MM.1S (cell line): Measurements from ENCODE around the gene DSPP.
"Not testable (repeated sequence)": the region's sequence is repeated elsewhere in the genome, so short reads cannot be mapped to it uniquely, and the experiment has no call there.

ENCODE experiments used
- DNase-seq: peaks from one replicate; pipeline ENCODE4 v3.0.0-alpha.2; 2015
- H2AFZ ChIP-seq: fragments of 300-600 bp; sonication (generic); 2 replicates; pipeline ENCODE4 v1.6.0; 2016; ENCODE audit warnings: antibody characterized with exemption, low read length
- H3F3A ChIP-seq: fragments of 300-600 bp; sonication (generic); 2 replicates; pipeline ENCODE4 v1.6.1; 2016; ENCODE audit warnings: mild to moderate bottlenecking, antibody characterized with exemption, low read length, moderate library complexity, mixed read lengths; ENCODE audit not compliant: insufficient read depth
- H3K27ac ChIP-seq: fragments of 300-600 bp; sonication (generic); 2 replicates; pipeline ENCODE4 v1.5.1; 2016; ENCODE audit warnings: mild to moderate bottlenecking, low read length
- H3K27me3 ChIP-seq: fragments of 300-600 bp; sonication (generic); replicated peaks from 2 replicates; pipeline ENCODE4 v1.6.0; 2016; ENCODE audit warnings: low read length; ENCODE audit not compliant: insufficient read depth
- H3K36me3 ChIP-seq: fragments of 300-600 bp; sonication (generic); replicated peaks from 2 replicates; pipeline ENCODE4 v1.6.1; 2016; ENCODE audit warnings: mild to moderate bottlenecking, low read length, mixed read lengths; ENCODE audit not compliant: insufficient read depth
- H3K4me1 ChIP-seq: fragments of 300-600 bp; sonication (generic); 2 replicates; pipeline ENCODE4 v1.6.1; 2016; ENCODE audit warnings: low read length, mixed read lengths
- H3K4me2 ChIP-seq: fragments of 300-600 bp; sonication (generic); 2 replicates; pipeline ENCODE4 v1.6.0; 2016; ENCODE audit warnings: low read depth, low read length
- H3K4me3 ChIP-seq: fragments of 300-600 bp; sonication (generic); 2 replicates; pipeline ENCODE4 v1.5.1; 2016; ENCODE audit warnings: low read length, mixed read lengths
- H3K79me2 ChIP-seq: fragments of 300-600 bp; sonication (generic); 2 replicates; pipeline ENCODE4 v1.6.1; 2016; ENCODE audit warnings: mixed run types, low read length, mixed read lengths
- H3K9ac ChIP-seq: fragments of 300-600 bp; sonication (generic); 2 replicates; pipeline ENCODE4 v1.6.1; 2016; ENCODE audit warnings: low read length, mixed read lengths
- H3K9me2 ChIP-seq: fragments of 300-600 bp; sonication (generic); replicated peaks from 2 replicates; pipeline ENCODE4 v1.6.1; 2016; ENCODE audit warnings: mild to moderate bottlenecking, low read length, mixed read lengths; ENCODE audit not compliant: insufficient read depth
- H3K9me3 ChIP-seq: fragments of 300-600 bp; sonication (generic); replicated peaks from 2 replicates; pipeline ENCODE4 v1.6.1; 2016; ENCODE audit warnings: mild to moderate bottlenecking, low read length, mixed read lengths; ENCODE audit not compliant: insufficient read depth
- H4K20me1 ChIP-seq: fragments of 300-600 bp; sonication (generic); 2 replicates; pipeline ENCODE4 v1.6.1; 2016; ENCODE audit warnings: mild to moderate bottlenecking, low read length, moderate library complexity, mixed read lengths; ENCODE audit not compliant: insufficient read depth
- EZH2 ChIP-seq: fragments of 300-600 bp; sonication (generic); optimal IDR thresholded peaks from 2 replicates; pipeline ENCODE3; 2017; ENCODE audit warnings: low read depth, mild to moderate bottlenecking, antibody characterized with exemption, low read length, mixed read lengths
- EZH2phosphoT487 ChIP-seq: fragments of 300-600 bp; sonication (generic); IDR thresholded peaks from 2 replicates; pipeline ENCODE4 v1.6.1; 2018; ENCODE audit warnings: antibody characterized with exemption, low read length
- TF ChIP-seq, protein P1 (sequence below): fragments of 300-600 bp; sonication (generic); IDR thresholded peaks from 2 replicates; pipeline ENCODE4 v1.5.1; 2016; ENCODE audit warnings: antibody characterized with exemption, low read length, mixed read lengths

DSPP gene

DNA sequence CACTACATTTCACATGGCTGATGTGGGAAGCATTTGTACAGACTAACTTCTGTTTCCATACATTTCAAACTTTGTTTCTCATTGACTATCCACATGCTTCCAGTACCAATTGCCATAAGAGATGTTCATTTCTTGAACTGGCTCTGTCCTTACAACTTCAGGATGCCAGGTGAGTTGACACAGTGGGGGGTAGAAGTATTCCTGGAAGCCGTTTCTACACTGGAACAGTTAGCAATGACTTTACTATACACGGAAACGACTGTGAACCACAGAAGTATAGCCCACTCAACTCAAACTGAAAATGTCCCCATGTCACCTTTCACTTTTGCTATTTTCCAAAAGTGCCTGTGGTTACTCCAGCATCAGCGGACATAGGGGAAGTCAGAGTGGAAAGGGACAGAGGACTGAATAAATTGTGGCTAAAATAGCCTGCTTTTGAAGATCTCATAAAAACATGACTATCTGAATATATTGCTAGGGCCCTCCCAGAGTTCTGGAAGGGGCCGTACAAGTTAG lies 38.0 kb upstream of the DSPP start:
- Histone ChIP-seq H3K9me2 (no peaks in the 10 kb centered on the region), H2AFZ (no peak overlapping the region), H3K27ac (no peak overlapping the region), H3K79me2 (no peaks in the 10 kb centered on the region), H3K9ac (no peak overlapping the region), H3K4me1 (no peaks in the 10 kb centered on the region), H3K4me3 (no peak overlapping the region), H3F3A (no peaks in the 10 kb centered on the region), H3K4me2 (no peak overlapping the region), H4K20me1 (no peaks in the 10 kb centered on the region), H3K27me3 (no peaks in the 10 kb centered on the region), H3K9me3 (no peaks in the 10 kb centered on the region), H3K36me3 (no peaks in the 10 kb centered on the region)
- DNase-seq, result no peak
- TF ChIP-seq EZH2 (no peak), EZH2phosphoT487 (no peak)
- TF ChIP-seq, protein P1, sequence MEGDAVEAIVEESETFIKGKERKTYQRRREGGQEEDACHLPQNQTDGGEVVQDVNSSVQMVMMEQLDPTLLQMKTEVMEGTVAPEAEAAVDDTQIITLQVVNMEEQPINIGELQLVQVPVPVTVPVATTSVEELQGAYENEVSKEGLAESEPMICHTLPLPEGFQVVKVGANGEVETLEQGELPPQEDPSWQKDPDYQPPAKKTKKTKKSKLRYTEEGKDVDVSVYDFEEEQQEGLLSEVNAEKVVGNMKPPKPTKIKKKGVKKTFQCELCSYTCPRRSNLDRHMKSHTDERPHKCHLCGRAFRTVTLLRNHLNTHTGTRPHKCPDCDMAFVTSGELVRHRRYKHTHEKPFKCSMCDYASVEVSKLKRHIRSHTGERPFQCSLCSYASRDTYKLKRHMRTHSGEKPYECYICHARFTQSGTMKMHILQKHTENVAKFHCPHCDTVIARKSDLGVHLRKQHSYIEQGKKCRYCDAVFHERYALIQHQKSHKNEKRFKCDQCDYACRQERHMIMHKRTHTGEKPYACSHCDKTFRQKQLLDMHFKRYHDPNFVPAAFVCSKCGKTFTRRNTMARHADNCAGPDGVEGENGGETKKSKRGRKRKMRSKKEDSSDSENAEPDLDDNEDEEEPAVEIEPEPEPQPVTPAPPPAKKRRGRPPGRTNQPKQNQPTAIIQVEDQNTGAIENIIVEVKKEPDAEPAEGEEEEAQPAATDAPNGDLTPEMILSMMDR, result no peak

DNA sequence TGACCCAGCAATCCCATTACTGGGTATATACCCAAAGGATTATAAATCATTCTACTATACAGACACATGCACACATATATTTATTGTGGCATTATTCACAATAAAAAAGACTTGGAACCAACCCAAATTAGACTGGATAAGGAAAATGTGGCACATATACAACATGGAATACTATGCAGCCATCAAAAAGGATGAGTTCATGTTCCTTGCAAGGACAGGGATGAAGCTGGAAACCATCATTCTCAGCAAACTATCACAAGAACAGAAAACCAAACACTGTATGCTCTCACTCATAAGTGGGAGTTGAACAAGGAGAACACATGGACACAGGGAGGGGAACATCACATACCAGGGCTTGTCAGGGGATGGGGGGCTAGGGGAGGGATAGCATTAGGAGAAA lies 34.0 kb upstream of the DSPP start:
- H3K4me2 ChIP-seq, H3K27me3 ChIP-seq, H3K9ac ChIP-seq, H3K36me3 ChIP-seq, H3K9me2 ChIP-seq, H3F3A ChIP-seq, H2AFZ ChIP-seq, H4K20me1 ChIP-seq, H3K4me1 ChIP-seq, DNase-seq, H3K79me2 ChIP-seq, H3K4me3 ChIP-seq, H3K9me3 ChIP-seq, H3K27ac ChIP-seq: not testable (repeated sequence)

DNA sequence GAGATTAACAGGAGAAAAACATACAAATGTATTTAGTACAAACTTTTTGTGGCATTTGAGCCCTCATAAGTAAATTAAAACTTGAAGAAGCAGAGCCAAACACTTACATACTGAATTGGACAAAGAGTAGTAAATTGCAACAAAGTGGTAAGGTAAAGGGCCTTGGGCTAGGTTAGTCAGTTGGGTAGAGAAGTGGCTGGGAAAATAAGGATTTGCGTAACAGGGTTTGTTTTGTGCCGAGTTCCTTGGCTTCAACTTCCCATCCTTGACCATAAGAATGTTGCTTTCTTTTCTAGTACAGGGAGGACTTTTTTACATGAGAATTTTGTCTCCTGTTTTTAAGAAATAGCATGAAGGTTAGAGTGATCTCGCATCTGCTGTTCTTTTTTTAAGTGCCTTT lies 33.3 kb upstream of the DSPP start:
- Histone ChIP-seq H4K20me1 (no peaks in the 10 kb centered on the region), H3K4me3 (no peak overlapping the region), H3K36me3 (no peaks in the 10 kb centered on the region), H3K79me2 (no peaks in the 10 kb centered on the region), H3K9me2 (no peaks in the 10 kb centered on the region), H3K9ac (no peak overlapping the region), H3K9me3 (no peaks in the 10 kb centered on the region), H3K4me1 (no peaks in the 10 kb centered on the region), H2AFZ (no peak overlapping the region), H3K27ac (no peak overlapping the region), H3K4me2 (no peak overlapping the region), H3K27me3 (no peaks in the 10 kb centered on the region), H3F3A (no peaks in the 10 kb centered on the region)
- TF ChIP-seq, protein P1, result no peak
- TF ChIP-seq EZH2, result no peak
- TF ChIP-seq EZH2phosphoT487, result no peak
- no peak for DNase-seq

DNA sequence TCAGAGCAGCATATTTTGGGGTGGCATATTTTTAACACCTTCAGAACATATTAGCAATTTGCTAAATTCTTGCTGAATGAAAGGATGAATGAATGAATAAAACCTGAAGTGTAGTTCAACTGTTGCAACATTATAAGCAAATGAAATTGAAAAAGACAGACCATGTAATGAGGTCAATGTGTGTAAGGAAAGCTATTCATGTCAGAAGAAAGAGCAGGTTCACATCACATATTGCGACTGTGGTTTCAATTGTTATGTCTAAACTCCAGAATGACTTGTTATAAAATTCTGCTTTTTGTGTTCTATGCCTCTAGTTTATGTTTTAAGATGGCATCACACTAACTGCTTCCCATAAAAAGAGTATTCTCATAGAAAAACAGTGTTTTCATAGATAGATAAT lies 32.9 kb upstream of the DSPP start:
- Histone ChIP-seq H3K9ac (no peak overlapping the region), H4K20me1 (no peaks in the 10 kb centered on the region), H3K36me3 (no peaks in the 10 kb centered on the region), H3F3A (no peaks in the 10 kb centered on the region), H2AFZ (no peak overlapping the region), H3K4me2 (no peak overlapping the region), H3K79me2 (no peaks in the 10 kb centered on the region), H3K27me3 (no peaks in the 10 kb centered on the region), H3K27ac (no peak overlapping the region), H3K9me2 (no peaks in the 10 kb centered on the region), H3K9me3 (no peaks in the 10 kb centered on the region), H3K4me1 (no peaks in the 10 kb centered on the region), H3K4me3 (no peak overlapping the region)
- TF ChIP-seq, protein P1, result no peak
- DNase-seq, result no peak
